ENCODE data around the gene GRAMD1B.

GRCh38 chr11:123652599-123652998 is 222.5 kb downstream of the GRAMD1B start:
- no peak for TF ChIP-seq CTCF (IDR thresholded peaks at IDR 0.05)
- no peak for TF ChIP-seq POLR2A (IDR thresholded peaks at IDR 0.05)
- TF ChIP-seq EP300 (IDR thresholded peaks at IDR 0.05) = no peak
- no peak for TF ChIP-seq POLR2AphosphoS5 (IDR thresholded peaks at IDR 0.05)
